Hematopoietic multipotent progenitor cell treated with erythropoietin and hydrocortisone succinate and interleukin-3 and kit ligand, for 4 days (in vitro differentiated cells): Measurements from ENCODE around the gene KRTAP5-10.
"Not testable (repeated sequence)": the region's sequence is repeated elsewhere in the genome, so short reads cannot be mapped to it uniquely, and the experiment has no call there.

Experiments
- DNase-seq: peaks from one replicate; pipeline ENCODE4 v3.0.0-alpha.2; 2015

The KRTAP5-10 gene

GRCh38 chr11:71574418-71574817, 9.1 kb downstream of the KRTAP5-10 start:
- DNase-seq: no peak

GRCh38 chr11:71575723-71576424, 10.5 kb downstream of the KRTAP5-10 start:
- no peak for DNase-seq

GRCh38 chr11:71576688-71577465, 11.5 kb downstream of the KRTAP5-10 start:
- not testable (repeated sequence) for DNase-seq

GRCh38 chr11:71577469-71578004, 12.2 kb downstream of the KRTAP5-10 start:
- DNase-seq: no peak

- DNase-seq: not testable (repeated sequence)
Observed at GRCh38 chr11:71579513-71579912, 14.2 kb downstream of the KRTAP5-10 start.

- peak; percentile 72 for DNase-seq
Observed at GRCh38 chr11:71580057-71581003, 15.0 kb downstream of the KRTAP5-10 start.

GRCh38 chr11:71581826-71582225, 16.5 kb downstream of the KRTAP5-10 start:
- DNase-seq: no peak

GRCh38 chr11:71582309-71582895, 17.0 kb downstream of the KRTAP5-10 start, which contains the start of gene KRTAP5-11:
Gene KRTAP5-11 (minus strand): TSS chr11:71582875. CDS start chr11:71582837, 38 bp downstream.
- DNase-seq: peak; percentile 11

- DNase-seq: not testable (repeated sequence)
Observed at GRCh38 chr11:71582969-71583368, 17.6 kb downstream of the KRTAP5-10 start.

GRCh38 chr11:71585673-71586072, 20.3 kb downstream of the KRTAP5-10 start:
- DNase-seq: not testable (repeated sequence)

GRCh38 chr11:71588314-71588713, 23.0 kb downstream of the KRTAP5-10 start:
- DNase-seq: not testable (repeated sequence)

GRCh38 chr11:71588822-71589545, 23.6 kb downstream of the KRTAP5-10 start:
- DNase-seq: peak; percentile 25

- not testable (repeated sequence) for DNase-seq
Observed at GRCh38 chr11:71589546-71589920, 24.2 kb downstream of the KRTAP5-10 start.

- DNase-seq: not testable (repeated sequence)
Observed at GRCh38 chr11:71603221-71603620, 37.9 kb downstream of the KRTAP5-10 start.

GRCh38 chr11:71604798-71605488, 39.6 kb downstream of the KRTAP5-10 start:
- DNase-seq: not testable (repeated sequence)

GRCh38 chr11:71606853-71607519, 41.6 kb downstream of the KRTAP5-10 start:
- peak; percentile 9 for DNase-seq

- DNase-seq: not testable (repeated sequence)
Observed at GRCh38 chr11:71607520-71608216, 42.3 kb downstream of the KRTAP5-10 start.

GRCh38 chr11:71608272-71608671, 42.9 kb downstream of the KRTAP5-10 start:
- DNase-seq: not testable (repeated sequence)

GRCh38 chr11:71611218-71611910, 46.0 kb downstream of the KRTAP5-10 start:
- DNase-seq: not testable (repeated sequence)
